Measurements from ENCODE around the gene HIF1AN. TPM values are rescaled to one million over a fixed set of nuclear protein-coding genes. Genes with fewer than 3 reads are reported as not detected.
A peak's percentile ranks its signal among the peaks of the same experiment; 100 is the strongest.

Gene HIF1AN
- total RNA-seq, 1 experiment from 2014 or later = 14.8 TPM

DNA sequence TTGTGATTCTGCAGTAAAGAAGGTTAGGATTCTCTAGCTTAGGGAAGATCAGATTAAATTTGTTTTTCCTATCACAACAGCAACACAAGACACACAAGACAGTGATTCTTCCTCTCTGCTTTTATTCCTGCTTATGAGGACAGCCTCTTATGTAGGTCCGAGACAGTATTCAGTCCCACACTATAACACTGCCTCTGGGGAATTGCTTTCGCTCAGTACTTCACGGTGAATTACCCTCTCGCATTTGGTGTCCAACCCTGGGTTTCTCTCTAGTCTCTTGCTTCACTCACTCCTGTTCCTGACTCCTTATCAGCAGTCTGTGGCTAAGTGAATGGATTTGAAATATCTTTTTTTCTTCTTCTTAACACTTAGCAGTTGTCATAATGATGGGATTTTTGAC, 1.7 kb downstream of the HIF1AN start:
- Histone ChIP-seq H3K27me3 (ENCODE audit: low read length) (no peaks in the 10 kb centered on the region), H2AFZ (ENCODE audit: low read length) (no peak overlapping the region), H3K4me2 (ENCODE audit: low read depth, low read length, poor library complexity, severe bottlenecking) (peak overlapping the region; percentile 97), H3K9ac (ENCODE audit: low read length) (peak overlapping the region; percentile 83; the same call in 1 of the 2 replicates), H4K20me1 (ENCODE audit: insufficient read depth, low read depth, low read length) (peaks cover 11% of the 10 kb centered on the region; the same call in 1 of the 2 replicates), H3K4me1 (ENCODE audit: low read length) (peaks cover 23% of the 10 kb centered on the region), H3K4me3 (ENCODE audit: low read length) (peak overlapping the region; percentile 93; the same call in 1 of the 2 replicates), H3K9me2 (replicated peaks; ENCODE audit: insufficient read depth, low read length) (no peaks in the 10 kb centered on the region), H3K27ac (ENCODE audit: low read length) (no peak overlapping the region), H3K36me3 (ENCODE audit: insufficient read depth, low read length) (peaks cover 30% of the 10 kb centered on the region; the same call in 1 of the 2 replicates), H3K79me2 (ENCODE audit: low read length) (peaks cover 44% of the 10 kb centered on the region), H3K9me3 (ENCODE audit: low read length) (no peaks in the 10 kb centered on the region)
- no peak for DNase-seq

DNA sequence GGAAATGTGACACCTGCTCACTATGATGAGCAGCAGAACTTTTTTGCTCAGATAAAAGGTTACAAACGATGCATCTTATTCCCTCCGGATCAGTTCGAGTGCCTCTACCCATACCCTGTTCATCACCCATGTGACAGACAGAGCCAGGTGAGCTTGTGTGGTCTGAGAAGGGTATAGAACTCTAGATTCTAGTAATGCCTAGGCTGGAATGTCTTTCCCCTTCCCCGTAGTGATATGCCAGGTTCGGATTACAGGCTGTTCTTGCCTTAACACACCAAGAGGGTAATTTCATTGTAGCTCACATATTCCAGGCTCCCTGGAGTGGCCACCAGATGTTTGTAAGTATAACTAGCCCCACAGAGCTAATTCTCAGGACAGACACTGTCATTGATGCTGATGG, 9.2 kb downstream of the HIF1AN start:
- Histone ChIP-seq H3K4me1 (ENCODE audit: low read length) (peaks cover 5% of the 10 kb centered on the region), H3K27me3 (ENCODE audit: low read length) (no peaks in the 10 kb centered on the region), H3K9me2 (replicated peaks; ENCODE audit: insufficient read depth, low read length) (no peaks in the 10 kb centered on the region), H3K4me3 (ENCODE audit: low read length) (no peak overlapping the region), H3K9ac (ENCODE audit: low read length) (no peak overlapping the region), H2AFZ (ENCODE audit: low read length) (no peak overlapping the region), H3K79me2 (ENCODE audit: low read length) (peaks cover 15% of the 10 kb centered on the region), H3K9me3 (ENCODE audit: low read length) (no peaks in the 10 kb centered on the region), H3K4me2 (ENCODE audit: low read depth, low read length, poor library complexity, severe bottlenecking) (no peak overlapping the region), H4K20me1 (ENCODE audit: insufficient read depth, low read depth, low read length) (no peaks in the 10 kb centered on the region), H3K27ac (ENCODE audit: low read length) (no peak overlapping the region), H3K36me3 (ENCODE audit: insufficient read depth, low read length) (peaks cover 48% of the 10 kb centered on the region)
- DNase-seq = no peak

DNA sequence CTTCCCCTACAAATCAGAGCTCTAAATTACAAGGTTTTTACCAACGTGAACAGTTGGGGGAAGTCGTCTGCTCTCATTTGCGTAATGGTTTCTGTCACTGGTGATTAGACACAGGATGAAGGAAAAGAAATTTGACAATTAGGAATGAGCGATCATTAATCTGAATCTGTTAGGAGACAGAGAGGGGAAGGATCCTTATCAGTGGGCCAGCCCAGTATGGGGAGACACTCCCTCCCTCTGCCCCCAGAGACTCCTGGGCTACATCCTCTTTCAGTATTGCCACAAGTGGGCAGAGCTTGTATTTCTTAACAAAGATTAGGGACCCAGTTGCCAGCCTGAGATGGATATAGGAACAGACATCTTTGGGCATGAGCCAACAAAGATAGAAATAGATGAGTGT, 15.5 kb downstream of the HIF1AN start:
- Histone ChIP-seq H3K9me3 (ENCODE audit: low read length) (no peaks in the 10 kb centered on the region), H2AFZ (ENCODE audit: low read length) (no peak overlapping the region), H3K79me2 (ENCODE audit: low read length) (no peaks in the 10 kb centered on the region), H3K4me2 (ENCODE audit: low read depth, low read length, poor library complexity, severe bottlenecking) (no peak overlapping the region), H3K27me3 (ENCODE audit: low read length) (no peaks in the 10 kb centered on the region), H3K4me3 (ENCODE audit: low read length) (no peak overlapping the region), H4K20me1 (ENCODE audit: insufficient read depth, low read depth, low read length) (no peaks in the 10 kb centered on the region), H3K4me1 (ENCODE audit: low read length) (peaks cover 9% of the 10 kb centered on the region), H3K9me2 (replicated peaks; ENCODE audit: insufficient read depth, low read length) (no peaks in the 10 kb centered on the region), H3K27ac (ENCODE audit: low read length) (no peak overlapping the region), H3K36me3 (ENCODE audit: insufficient read depth, low read length) (peaks cover 15% of the 10 kb centered on the region; the same call in 1 of the 2 replicates), H3K9ac (ENCODE audit: low read length) (no peak overlapping the region)
- DNase-seq = no peak

DNA sequence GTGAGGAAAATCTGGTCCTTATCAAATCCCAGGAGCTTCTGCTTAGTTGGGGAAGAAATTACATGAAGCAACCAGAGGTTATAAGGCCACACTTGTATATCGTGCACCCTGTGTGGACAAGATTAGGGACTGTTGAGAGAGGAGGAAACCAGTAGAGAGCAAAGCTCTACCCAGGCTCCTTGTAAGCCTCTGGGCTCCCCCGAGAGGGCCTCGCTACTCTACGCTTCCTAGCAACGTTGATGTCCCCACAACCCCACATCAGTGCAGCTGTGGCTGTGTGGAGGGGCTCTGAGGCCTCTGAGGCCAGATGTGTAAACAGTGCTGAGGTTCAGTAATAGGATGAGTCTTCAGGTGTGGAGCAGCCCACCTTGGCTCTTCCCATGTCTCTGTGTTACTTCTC, 16.0 kb downstream of the HIF1AN start:
- no peak overlapping the region for H3K27ac ChIP-seq (ENCODE audit: low read length)
- H3K4me1 ChIP-seq (ENCODE audit: low read length) = peaks cover 9% of the 10 kb centered on the region
- H3K9ac ChIP-seq (ENCODE audit: low read length) = no peak overlapping the region
- H3K79me2 ChIP-seq (ENCODE audit: low read length) = no peaks in the 10 kb centered on the region
- H3K4me3 ChIP-seq (ENCODE audit: low read length) = no peak overlapping the region
- DNase-seq = no peak
- no peaks in the 10 kb centered on the region for H4K20me1 ChIP-seq (ENCODE audit: insufficient read depth, low read depth, low read length)
- no peak overlapping the region for H2AFZ ChIP-seq (ENCODE audit: low read length)
- H3K4me2 ChIP-seq (ENCODE audit: low read depth, low read length, poor library complexity, severe bottlenecking) = no peak overlapping the region
- H3K9me2 ChIP-seq (replicated peaks; ENCODE audit: insufficient read depth, low read length) = no peaks in the 10 kb centered on the region
- H3K36me3 ChIP-seq (ENCODE audit: insufficient read depth, low read length) = peaks cover 15% of the 10 kb centered on the region; the same call in 1 of the 2 replicates
- H3K9me3 ChIP-seq (ENCODE audit: low read length) = no peaks in the 10 kb centered on the region
- no peaks in the 10 kb centered on the region for H3K27me3 ChIP-seq (ENCODE audit: low read length)

DNA sequence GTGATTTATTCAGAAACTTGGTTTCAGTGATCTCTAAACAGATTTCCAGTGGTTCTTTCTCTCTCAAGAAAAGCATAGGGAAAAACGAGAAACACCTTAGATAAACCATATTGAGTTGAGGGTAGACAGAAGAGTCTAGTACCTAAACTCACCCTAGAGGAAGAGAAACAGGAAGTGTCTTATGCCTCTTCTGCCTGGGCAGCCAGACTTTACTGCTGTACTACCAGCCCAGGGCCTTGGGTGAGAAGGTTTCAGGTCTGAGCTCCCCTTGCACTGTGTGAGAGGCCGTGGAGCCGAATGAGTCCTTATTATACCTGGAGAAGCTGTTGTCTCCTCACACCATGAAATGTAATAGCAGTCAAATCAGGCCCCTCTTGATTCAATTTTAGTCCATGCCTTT, 18.2 kb downstream of the HIF1AN start:
- Histone ChIP-seq H3K36me3 (ENCODE audit: insufficient read depth, low read length) (peaks cover 7% of the 10 kb centered on the region; the same call in 1 of the 2 replicates), H3K9me2 (replicated peaks; ENCODE audit: insufficient read depth, low read length) (no peaks in the 10 kb centered on the region), H3K9me3 (ENCODE audit: low read length) (no peaks in the 10 kb centered on the region), H3K4me2 (ENCODE audit: low read depth, low read length, poor library complexity, severe bottlenecking) (no peak overlapping the region), H3K4me3 (ENCODE audit: low read length) (no peak overlapping the region), H3K79me2 (ENCODE audit: low read length) (no peaks in the 10 kb centered on the region), H3K27me3 (ENCODE audit: low read length) (no peaks in the 10 kb centered on the region), H3K27ac (ENCODE audit: low read length) (no peak overlapping the region), H4K20me1 (ENCODE audit: insufficient read depth, low read depth, low read length) (no peaks in the 10 kb centered on the region), H2AFZ (ENCODE audit: low read length) (no peak overlapping the region), H3K4me1 (ENCODE audit: low read length) (peaks cover 4% of the 10 kb centered on the region), H3K9ac (ENCODE audit: low read length) (no peak overlapping the region)
- no peak for DNase-seq

DNA sequence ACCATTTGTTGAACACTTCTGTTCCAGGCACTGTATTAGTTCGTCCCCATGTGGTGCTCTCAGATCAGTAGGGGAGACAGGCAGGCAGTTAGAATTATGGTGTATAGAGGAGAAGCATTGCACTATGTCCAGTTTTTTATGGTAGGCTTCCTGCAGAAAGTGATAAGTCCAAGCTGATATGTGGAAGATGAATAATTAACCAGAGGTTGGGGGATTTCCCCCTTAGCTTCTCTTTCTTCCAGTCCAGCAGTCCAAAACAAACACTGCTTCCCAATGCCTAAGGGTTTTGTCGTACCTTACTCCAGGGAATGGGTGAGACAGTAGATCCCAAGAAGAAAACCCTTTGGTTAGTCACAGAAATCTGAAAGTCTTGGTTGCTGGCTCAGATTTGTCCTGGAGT, 19.2 kb downstream of the HIF1AN start:
- no peaks in the 10 kb centered on the region for H3K27me3 ChIP-seq (ENCODE audit: low read length)
- H3K27ac ChIP-seq (ENCODE audit: low read length) = no peak overlapping the region
- peaks cover 7% of the 10 kb centered on the region; the same call in 1 of the 2 replicates for H3K36me3 ChIP-seq (ENCODE audit: insufficient read depth, low read length)
- no peaks in the 10 kb centered on the region for H3K9me2 ChIP-seq (replicated peaks; ENCODE audit: insufficient read depth, low read length)
- H2AFZ ChIP-seq (ENCODE audit: low read length) = no peak overlapping the region
- no peak overlapping the region for H3K4me2 ChIP-seq (ENCODE audit: low read depth, low read length, poor library complexity, severe bottlenecking)
- H3K4me3 ChIP-seq (ENCODE audit: low read length) = no peak overlapping the region
- H3K79me2 ChIP-seq (ENCODE audit: low read length) = no peaks in the 10 kb centered on the region
- no peak for DNase-seq
- no peaks in the 10 kb centered on the region for H4K20me1 ChIP-seq (ENCODE audit: insufficient read depth, low read depth, low read length)
- H3K9me3 ChIP-seq (ENCODE audit: low read length) = no peaks in the 10 kb centered on the region
- peaks cover 4% of the 10 kb centered on the region for H3K4me1 ChIP-seq (ENCODE audit: low read length)
- no peak overlapping the region for H3K9ac ChIP-seq (ENCODE audit: low read length)

DNA sequence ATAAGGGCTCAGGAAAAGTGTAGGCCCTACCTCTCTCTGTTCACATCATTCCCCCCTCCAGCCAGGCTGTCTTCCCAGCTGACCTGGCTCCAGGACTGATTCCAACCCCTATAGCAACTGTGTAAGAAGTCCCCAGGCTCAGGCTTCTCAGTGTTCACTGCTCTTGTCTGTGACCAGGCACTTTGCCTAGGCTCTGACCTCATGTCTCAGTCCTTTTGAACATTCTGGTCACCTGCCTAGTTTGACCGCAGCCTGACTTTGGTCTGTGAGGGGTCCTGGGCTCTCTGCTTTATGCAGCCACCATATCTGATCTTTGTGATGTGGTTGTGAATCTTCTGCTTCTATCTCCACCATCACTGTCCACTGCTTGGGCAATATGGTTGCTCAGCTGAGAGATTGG, 24.5 kb downstream of the HIF1AN start:
- Histone ChIP-seq H3K79me2 (ENCODE audit: low read length) (no peaks in the 10 kb centered on the region), H4K20me1 (ENCODE audit: insufficient read depth, low read depth, low read length) (peaks cover 3% of the 10 kb centered on the region; the same call in 1 of the 2 replicates), H3K9me2 (replicated peaks; ENCODE audit: insufficient read depth, low read length) (no peaks in the 10 kb centered on the region), H3K36me3 (ENCODE audit: insufficient read depth, low read length) (peaks cover 7% of the 10 kb centered on the region; the same call in 1 of the 2 replicates), H2AFZ (ENCODE audit: low read length) (no peak overlapping the region), H3K9ac (ENCODE audit: low read length) (no peak overlapping the region), H3K9me3 (ENCODE audit: low read length) (no peaks in the 10 kb centered on the region), H3K4me3 (ENCODE audit: low read length) (no peak overlapping the region), H3K27ac (ENCODE audit: low read length) (no peak overlapping the region), H3K27me3 (ENCODE audit: low read length) (no peaks in the 10 kb centered on the region), H3K4me2 (ENCODE audit: low read depth, low read length, poor library complexity, severe bottlenecking) (no peak overlapping the region), H3K4me1 (ENCODE audit: low read length) (no peaks in the 10 kb centered on the region)
- no peak for DNase-seq

DNA sequence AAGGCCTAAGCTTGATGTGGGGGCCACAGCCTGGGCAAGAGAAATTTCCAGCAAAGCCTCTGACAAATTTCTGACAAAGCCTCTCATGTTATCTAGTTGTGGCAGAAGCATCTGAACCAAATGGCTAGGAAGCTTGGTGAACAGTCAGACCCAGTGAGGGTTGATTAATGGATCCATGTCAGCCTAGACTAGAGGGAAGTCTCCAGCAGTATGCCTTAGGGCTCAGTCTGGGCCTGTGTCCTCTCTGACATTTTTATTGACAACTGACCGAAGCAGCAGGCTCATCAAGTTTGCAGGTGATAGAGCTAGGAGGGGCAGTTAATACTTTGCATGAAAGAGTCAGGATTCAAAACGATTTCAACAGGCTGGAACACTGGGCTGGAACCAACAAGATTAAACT, 25.3 kb downstream of the HIF1AN start:
- Histone ChIP-seq H3K27ac (ENCODE audit: low read length) (no peak overlapping the region), H3K4me3 (ENCODE audit: low read length) (no peak overlapping the region), H3K9ac (ENCODE audit: low read length) (no peak overlapping the region), H3K4me1 (ENCODE audit: low read length) (no peaks in the 10 kb centered on the region), H3K27me3 (ENCODE audit: low read length) (no peaks in the 10 kb centered on the region), H3K36me3 (ENCODE audit: insufficient read depth, low read length) (peaks cover under 1% of the 10 kb centered on the region; the same call in 1 of the 2 replicates), H2AFZ (ENCODE audit: low read length) (no peak overlapping the region), H3K79me2 (ENCODE audit: low read length) (no peaks in the 10 kb centered on the region), H3K9me3 (ENCODE audit: low read length) (no peaks in the 10 kb centered on the region), H3K9me2 (replicated peaks; ENCODE audit: insufficient read depth, low read length) (no peaks in the 10 kb centered on the region), H3K4me2 (ENCODE audit: low read depth, low read length, poor library complexity, severe bottlenecking) (no peak overlapping the region), H4K20me1 (ENCODE audit: insufficient read depth, low read depth, low read length) (peaks cover 3% of the 10 kb centered on the region; the same call in 1 of the 2 replicates)
- DNase-seq = no peak
